ENCODE measurements around the gene STK24. TPM values are rescaled to one million over a fixed set of nuclear protein-coding genes. Genes with fewer than 3 reads are reported as not detected.
A peak's percentile ranks its signal among the peaks of the same experiment; 100 is the strongest.
"Not testable (repeated sequence)": the region's sequence is repeated elsewhere in the genome, so short reads cannot be mapped to it uniquely, and the experiment has no call there.

Gene STK24
- total RNA-seq, 2 donors from 2014 or later, result 212 to 231 TPM

- not testable (repeated sequence) for H3K27me3 Mint-ChIP-seq; H3K4me1 Mint-ChIP-seq; H3K4me3 Mint-ChIP-seq; H3K36me3 Mint-ChIP-seq (ENCODE audit: low read depth); H3K27ac Mint-ChIP-seq; H3K9me3 Mint-ChIP-seq; ATAC-seq (replicated peaks)
Measured at GRCh38 chr13:98590471-98590870, 13.6 kb upstream of the STK24 start.

- H3K27me3 Mint-ChIP-seq; ATAC-seq (replicated peaks); H3K36me3 Mint-ChIP-seq (ENCODE audit: low read depth); H3K4me3 Mint-ChIP-seq; H3K4me1 Mint-ChIP-seq; H3K9me3 Mint-ChIP-seq; H3K27ac Mint-ChIP-seq: not testable (repeated sequence)
Measured at GRCh38 chr13:98589516-98589915, 12.6 kb upstream of the STK24 start.

- Mint-ChIP-seq H3K4me3 (no peak overlapping the region), H3K4me1 (peaks cover 9% of the 10 kb centered on the region), H3K27me3 (no peaks in the 10 kb centered on the region), H3K36me3 (ENCODE audit: low read depth) (no peaks in the 10 kb centered on the region), H3K27ac (no peak overlapping the region), H3K9me3 (no peaks in the 10 kb centered on the region)
- ATAC-seq (replicated peaks), result peak; percentile 62
Measured at GRCh38 chr13:98586400-98587345, 9.8 kb upstream of the STK24 start.

- Mint-ChIP-seq H3K27me3 (no peaks in the 10 kb centered on the region), H3K4me3 (no peak overlapping the region), H3K36me3 (ENCODE audit: low read depth) (no peaks in the 10 kb centered on the region), H3K4me1 (peaks cover 9% of the 10 kb centered on the region), H3K27ac (no peak overlapping the region), H3K9me3 (no peaks in the 10 kb centered on the region)
- no peak for ATAC-seq (replicated peaks)
Measured at GRCh38 chr13:98585946-98586345, 9.0 kb upstream of the STK24 start.

- Mint-ChIP-seq H3K4me3 (no peak overlapping the region), H3K9me3 (no peaks in the 10 kb centered on the region), H3K27me3 (no peaks in the 10 kb centered on the region), H3K27ac (no peak overlapping the region), H3K36me3 (ENCODE audit: low read depth) (no peaks in the 10 kb centered on the region), H3K4me1 (peaks cover 9% of the 10 kb centered on the region)
- no peak for ATAC-seq (replicated peaks)
Measured at GRCh38 chr13:98585398-98585754, 8.5 kb upstream of the STK24 start.

- ATAC-seq (replicated peaks), result no peak
- Mint-ChIP-seq H3K9me3 (no peaks in the 10 kb centered on the region), H3K4me3 (no peak overlapping the region), H3K4me1 (peaks cover 9% of the 10 kb centered on the region), H3K36me3 (ENCODE audit: low read depth) (no peaks in the 10 kb centered on the region), H3K27ac (no peak overlapping the region), H3K27me3 (no peaks in the 10 kb centered on the region)
Measured at GRCh38 chr13:98584668-98585397, 7.9 kb upstream of the STK24 start.

GRCh38 chr13:98582947-98583346 is 6.0 kb upstream of the STK24 start:
- peak; percentile 42 for ATAC-seq (replicated peaks)
- Mint-ChIP-seq H3K4me1 (peaks cover 9% of the 10 kb centered on the region), H3K4me3 (no peak overlapping the region), H3K9me3 (no peaks in the 10 kb centered on the region), H3K27me3 (no peaks in the 10 kb centered on the region), H3K36me3 (ENCODE audit: low read depth) (no peaks in the 10 kb centered on the region), H3K27ac (peak overlapping the region; percentile 8)

GRCh38 chr13:98581971-98582702 is 5.2 kb upstream of the STK24 start:
- Mint-ChIP-seq H3K27me3 (no peaks in the 10 kb centered on the region), H3K27ac (peak overlapping the region; percentile 8), H3K36me3 (ENCODE audit: low read depth) (no peaks in the 10 kb centered on the region), H3K4me3 (no peak overlapping the region), H3K4me1 (peaks cover 9% of the 10 kb centered on the region), H3K9me3 (no peaks in the 10 kb centered on the region)
- ATAC-seq (replicated peaks), result peak; percentile 57

GRCh38 chr13:98581381-98581780 is 4.5 kb upstream of the STK24 start:
- Mint-ChIP-seq H3K27ac (no peak overlapping the region), H3K27me3 (no peaks in the 10 kb centered on the region), H3K36me3 (ENCODE audit: low read depth) (no peaks in the 10 kb centered on the region), H3K9me3 (no peaks in the 10 kb centered on the region), H3K4me1 (peaks cover 9% of the 10 kb centered on the region), H3K4me3 (no peak overlapping the region)
- no peak for ATAC-seq (replicated peaks)

- Mint-ChIP-seq H3K4me3 (no peak overlapping the region), H3K27ac (no peak overlapping the region), H3K27me3 (no peaks in the 10 kb centered on the region), H3K36me3 (ENCODE audit: low read depth) (peaks cover 6% of the 10 kb centered on the region), H3K9me3 (no peaks in the 10 kb centered on the region), H3K4me1 (peaks cover 9% of the 10 kb centered on the region)
- ATAC-seq (replicated peaks), result no peak
Measured at GRCh38 chr13:98580420-98580819, 3.5 kb upstream of the STK24 start.

GRCh38 chr13:98577836-98578285 is 954 bp upstream of the STK24 start:
- Mint-ChIP-seq H3K9me3 (no peaks in the 10 kb centered on the region), H3K27ac (peak overlapping the region; percentile 88), H3K4me1 (peaks cover 20% of the 10 kb centered on the region), H3K27me3 (no peaks in the 10 kb centered on the region), H3K36me3 (ENCODE audit: low read depth) (peaks cover 32% of the 10 kb centered on the region), H3K4me3 (peak overlapping the region; percentile 72)
- ATAC-seq (replicated peaks), result no peak

GRCh38 chr13:98576200-98576945 is 534 bp downstream of the STK24 start:
- Mint-ChIP-seq H3K4me3 (peak overlapping the region; percentile 90), H3K27ac (peak overlapping the region; percentile 90), H3K4me1 (peaks cover 24% of the 10 kb centered on the region), H3K36me3 (ENCODE audit: low read depth) (peaks cover 46% of the 10 kb centered on the region), H3K9me3 (no peaks in the 10 kb centered on the region), H3K27me3 (no peaks in the 10 kb centered on the region)
- ATAC-seq (replicated peaks), result peak; percentile 19

GRCh38 chr13:98575904-98576199 is 1.1 kb downstream of the STK24 start:
- no peak for ATAC-seq (replicated peaks)
- H3K9me3 Mint-ChIP-seq, result no peaks in the 10 kb centered on the region
- peak overlapping the region; percentile 90 for H3K4me3 Mint-ChIP-seq
- H3K4me1 Mint-ChIP-seq, result peaks cover 30% of the 10 kb centered on the region
- peak overlapping the region; percentile 90 for H3K27ac Mint-ChIP-seq
- no peaks in the 10 kb centered on the region for H3K27me3 Mint-ChIP-seq
- peaks cover 52% of the 10 kb centered on the region for H3K36me3 Mint-ChIP-seq (ENCODE audit: low read depth)

All from activated T-helper 17 cell treated with anti-CD3 and anti-CD28 coated beads, Interleukin-2, amount 50 U/mL, for 72 hours (primary cell).